GM19467 (cell line): Measurements from ENCODE around the gene TAF6.

Experiments used
- ATAC-seq: cut with Tn5 transposase; IDR thresholded peaks from one replicate; pipeline ENCODE4 v1.9.1; 2021; ENCODE audit warnings: mild to moderate bottlenecking, moderate library complexity; ENCODE audit not compliant: unreplicated experiment

The TAF6 gene

DNA sequence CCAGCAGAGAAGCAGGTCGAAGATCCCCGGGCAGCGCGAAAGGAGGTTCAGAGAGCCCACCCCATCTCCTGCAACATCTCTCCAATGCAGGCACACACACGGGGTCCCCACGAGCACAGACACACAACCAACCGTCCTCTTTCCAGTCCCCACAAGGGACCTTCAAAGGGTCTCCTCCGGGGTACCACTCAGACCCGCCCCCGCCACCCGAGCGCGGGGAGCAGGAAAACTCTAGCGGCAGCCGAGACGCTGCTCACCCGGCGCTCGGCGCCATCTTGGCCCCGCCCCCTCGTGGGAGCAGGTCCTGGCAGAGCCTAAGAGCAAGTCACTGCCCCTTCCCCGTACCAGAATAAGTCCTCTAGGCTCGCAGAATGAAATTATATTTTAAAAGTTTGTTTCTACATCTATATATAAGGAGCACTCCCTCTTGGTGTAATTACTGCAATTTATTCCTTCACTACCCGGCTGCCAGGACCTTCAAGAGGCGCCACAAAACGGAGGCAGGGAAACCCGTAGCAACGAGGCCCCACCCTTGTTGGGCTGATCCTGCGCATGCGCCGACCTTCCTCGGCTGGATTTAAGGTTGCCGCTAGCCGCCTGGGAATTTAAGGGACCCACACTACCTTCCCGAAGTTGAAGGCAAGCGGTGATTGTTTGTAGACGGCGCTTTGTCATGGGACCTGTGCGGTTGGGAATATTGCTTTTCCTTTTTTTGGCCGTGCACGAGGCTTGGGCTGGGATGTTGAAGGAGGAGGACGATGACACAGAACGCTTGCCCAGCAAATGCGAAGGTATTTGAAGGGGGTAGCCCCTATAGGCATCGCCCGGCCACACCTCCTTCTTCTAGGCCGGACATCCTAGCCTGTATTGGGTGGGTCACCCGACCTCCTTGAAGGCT lies at the start of gene TAF6, which contains the start of gene CNPY4:
TSS of gene TAF6 (minus strand) at position 287 of the 898 bp plus-strand sequence. CDS start 5,149 bp downstream, outside the sequence.
TSS of gene CNPY4 (plus strand) at position 563 of the 898 bp plus-strand sequence. CDS start at position 674, 111 bp downstream.
- ATAC-seq = peak; percentile 62

GRCh38 chr7:100167912-100168323 lies 48.8 kb upstream of the TAF6 start:
- no peak for ATAC-seq

GRCh38 chr7:100166970-100167911 lies 48.1 kb upstream of the TAF6 start:
- ATAC-seq = no peak

DNA sequence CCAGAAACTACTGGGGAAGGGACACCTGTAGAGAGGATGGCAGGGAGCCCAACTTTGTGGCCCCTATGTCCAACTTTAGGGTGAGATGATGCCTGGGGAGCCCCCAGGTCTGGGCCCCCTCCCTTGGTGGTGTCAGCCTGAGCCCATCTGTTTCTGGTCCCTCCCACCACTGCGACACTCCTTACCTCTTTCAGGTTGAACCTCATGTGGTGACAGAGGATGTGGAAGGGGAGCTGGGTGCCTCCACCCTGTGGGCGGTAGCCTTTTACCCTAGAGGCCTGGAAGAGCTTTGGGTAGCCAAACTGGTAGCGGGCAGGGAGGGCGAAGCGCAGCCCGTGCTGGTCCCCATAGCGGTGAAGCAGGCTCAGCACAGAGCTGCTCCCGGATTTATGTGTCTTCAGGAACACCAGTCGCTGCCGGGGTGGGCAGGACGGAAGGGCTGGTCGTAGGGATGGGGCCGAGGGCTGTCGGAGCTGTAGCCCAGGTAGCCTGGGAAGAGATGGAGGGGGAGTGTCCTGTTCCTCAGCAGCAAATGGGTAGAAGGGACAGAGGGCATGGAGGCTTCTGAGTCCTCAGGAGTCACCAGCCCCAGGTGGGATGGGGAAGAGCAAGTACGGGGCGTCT lies 47.3 kb upstream of the TAF6 start:
- ATAC-seq = no peak

- no peak for ATAC-seq
These were observed 44.7 kb upstream of the TAF6 start for GRCh38 chr7:100163871-100164270.

- no peak for ATAC-seq
These were observed 43.9 kb upstream of the TAF6 start for GRCh38 chr7:100163006-100163531.

GRCh38 chr7:100160067-100160466 lies 40.9 kb upstream of the TAF6 start:
- ATAC-seq = no peak

DNA sequence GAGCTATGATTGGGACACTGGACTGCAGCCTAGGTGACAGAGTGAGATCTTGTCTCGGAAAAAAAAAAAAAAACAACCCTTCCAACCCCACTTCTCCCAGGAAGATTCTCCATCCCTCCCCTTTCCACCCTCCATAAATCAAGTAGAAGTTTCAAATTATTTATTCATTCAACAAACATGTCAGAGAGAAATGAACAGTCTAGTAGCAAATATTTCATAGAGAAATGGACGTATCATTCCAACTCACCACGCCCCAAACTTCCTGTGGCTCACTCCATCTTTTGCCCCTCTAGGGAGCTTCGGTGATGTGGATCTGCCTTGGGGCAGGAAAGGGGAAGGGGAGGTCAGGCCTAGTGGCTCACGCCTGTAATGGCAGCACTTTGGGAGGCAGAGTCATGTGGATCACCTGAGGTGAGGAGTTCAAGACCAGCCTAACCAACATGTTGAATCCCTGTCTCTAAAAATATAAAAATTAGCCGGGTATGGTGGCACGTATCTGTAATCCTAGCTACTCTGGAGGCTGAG lies 40.0 kb upstream of the TAF6 start:
- ATAC-seq = no peak

DNA sequence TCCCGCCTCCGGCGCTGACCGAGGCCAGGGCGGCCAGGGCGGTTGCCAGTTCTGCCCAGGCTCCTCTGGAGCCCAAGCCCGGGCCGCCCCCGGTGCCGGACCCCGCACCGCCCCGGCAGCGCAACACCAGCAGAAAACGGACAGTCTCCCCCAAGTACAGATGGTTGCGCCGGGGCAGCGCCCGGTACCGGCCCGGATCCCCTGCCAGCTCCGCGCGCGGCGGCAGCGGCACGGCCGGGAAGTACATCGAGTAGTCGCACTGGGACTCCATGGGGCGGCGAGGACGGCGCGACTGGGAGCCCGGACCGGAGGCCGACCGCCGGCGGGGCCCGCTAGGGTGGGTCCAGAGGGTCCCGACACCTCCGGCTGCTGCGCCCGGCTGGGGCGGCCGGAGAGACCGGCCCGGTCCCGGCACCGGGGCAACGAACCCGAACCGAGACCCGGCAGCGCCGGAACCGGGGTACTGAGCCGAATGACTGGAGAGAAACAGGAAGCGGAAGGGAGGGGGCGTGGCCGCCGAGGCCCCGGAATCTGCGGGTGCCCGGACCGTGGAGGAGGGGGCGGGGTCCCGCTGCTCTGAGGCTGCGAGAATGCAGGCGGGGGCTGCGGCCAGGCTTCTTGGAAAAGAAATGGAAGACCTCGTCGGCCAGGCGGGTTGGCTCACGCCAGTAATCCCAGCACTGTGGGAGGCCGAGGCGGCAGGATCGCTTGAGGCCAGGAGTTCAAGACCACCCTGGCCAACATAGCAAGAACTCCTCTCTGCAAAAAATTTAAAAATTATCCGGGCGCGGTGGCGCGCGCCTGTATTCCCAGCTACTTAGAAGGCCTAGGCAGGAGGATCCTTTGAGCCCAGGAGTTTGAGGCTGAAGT lies 39.3 kb upstream of the TAF6 start, which contains the start of gene TRAPPC14:
TSS of gene TRAPPC14 (minus strand) at position 495 of the 870 bp plus-strand sequence. CDS start at position 271, 224 bp downstream.
- peak; percentile 76 for ATAC-seq

DNA sequence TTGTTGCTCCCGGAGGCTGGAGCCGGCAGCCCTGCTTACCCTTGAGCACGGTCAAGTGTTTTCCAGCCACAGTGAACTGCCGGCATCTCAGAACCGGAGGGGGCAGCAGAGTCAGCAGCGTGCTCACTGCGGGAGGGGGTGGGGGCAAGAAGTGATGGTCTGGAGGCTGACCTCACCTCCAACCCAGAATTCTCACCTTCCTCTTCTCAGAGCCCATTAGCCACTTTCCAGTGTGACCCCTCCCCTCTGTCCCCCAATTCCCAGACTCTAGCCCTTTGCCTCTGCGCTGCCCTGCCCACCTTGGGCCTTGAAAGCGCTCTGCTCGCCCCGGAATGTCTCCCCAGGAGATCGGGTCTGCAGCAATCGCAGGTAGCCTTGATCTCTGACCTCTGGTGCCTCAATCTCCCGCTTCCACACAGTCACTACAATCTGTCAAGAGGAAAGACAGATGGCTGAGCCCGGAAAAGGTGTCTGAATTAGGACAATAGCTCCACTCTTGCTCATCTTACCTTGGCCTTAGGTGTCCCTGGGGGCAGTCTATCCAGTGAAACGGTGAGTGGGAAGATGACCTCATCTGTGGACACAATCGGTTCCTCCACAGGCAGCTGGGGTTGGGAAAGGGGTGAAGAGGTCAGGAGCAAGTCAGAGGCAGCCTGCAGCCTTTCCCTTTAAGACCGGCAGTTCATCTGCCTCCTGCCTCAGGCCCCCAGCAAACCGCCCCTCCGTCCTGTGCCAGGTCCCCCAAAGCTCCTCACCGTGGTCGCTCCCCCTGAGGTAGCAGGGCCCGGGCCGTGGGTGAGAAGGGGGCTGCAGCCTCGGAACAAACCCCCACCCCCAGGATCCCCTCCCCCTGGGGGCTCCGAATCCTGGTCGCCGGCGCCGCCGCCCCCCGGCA lies 38.4 kb upstream of the TAF6 start:
- ATAC-seq = no peak

DNA sequence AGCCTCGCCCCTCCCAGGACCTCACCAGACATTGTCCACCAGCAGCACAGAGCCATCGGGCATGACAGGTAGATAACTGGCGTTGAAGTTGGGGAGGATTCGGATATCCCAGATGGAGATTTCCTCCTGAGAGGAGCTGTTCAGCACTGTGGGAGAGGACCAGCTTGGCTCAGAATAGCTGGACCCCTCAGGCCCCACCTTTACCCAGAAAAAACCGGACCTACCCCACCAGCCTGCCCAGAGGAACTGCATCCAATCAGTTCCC lies 37.8 kb upstream of the TAF6 start:
- no peak for ATAC-seq

GRCh38 chr7:100156331-100157068 lies 37.3 kb upstream of the TAF6 start:
- no peak for ATAC-seq

DNA sequence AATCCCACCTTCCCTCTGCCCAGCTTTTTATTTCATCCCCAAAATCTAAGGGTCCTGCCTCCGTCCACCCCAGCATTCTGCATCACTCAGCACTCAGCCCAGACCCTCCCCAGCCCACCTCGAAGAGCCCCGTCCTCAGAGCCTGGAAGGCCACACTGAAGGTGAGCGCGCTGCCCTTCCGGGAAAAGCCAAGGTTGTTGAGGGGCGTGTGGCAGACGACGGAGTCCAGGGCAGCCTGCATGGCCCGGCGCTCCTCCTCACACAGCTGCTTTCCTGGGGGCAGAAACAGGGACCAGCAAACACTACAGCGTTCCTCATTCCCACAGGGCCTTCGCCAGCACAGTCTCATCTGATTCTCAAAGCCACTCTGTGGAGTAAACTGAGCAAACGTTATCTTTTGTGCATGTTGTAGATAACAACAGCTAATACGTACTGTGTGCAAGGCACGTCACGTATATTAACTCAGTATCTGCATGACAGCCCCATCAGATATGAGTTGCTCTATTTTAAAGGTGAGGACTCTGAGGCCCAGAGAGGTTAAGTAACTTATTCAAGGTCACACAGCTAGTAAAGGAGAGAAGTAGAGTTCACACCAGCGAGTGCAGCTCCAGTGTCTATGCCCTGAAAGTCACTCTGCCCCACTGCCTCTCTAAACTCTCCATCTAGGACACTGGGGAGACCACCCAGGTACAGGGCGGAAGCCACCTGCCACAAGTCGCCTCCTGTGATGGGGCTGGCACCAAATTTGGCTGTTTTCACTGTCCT lies 36.6 kb upstream of the TAF6 start:
- no peak for ATAC-seq

- no peak for ATAC-seq
These were observed 35.7 kb upstream of the TAF6 start for GRCh38 chr7:100154651-100155491.

DNA sequence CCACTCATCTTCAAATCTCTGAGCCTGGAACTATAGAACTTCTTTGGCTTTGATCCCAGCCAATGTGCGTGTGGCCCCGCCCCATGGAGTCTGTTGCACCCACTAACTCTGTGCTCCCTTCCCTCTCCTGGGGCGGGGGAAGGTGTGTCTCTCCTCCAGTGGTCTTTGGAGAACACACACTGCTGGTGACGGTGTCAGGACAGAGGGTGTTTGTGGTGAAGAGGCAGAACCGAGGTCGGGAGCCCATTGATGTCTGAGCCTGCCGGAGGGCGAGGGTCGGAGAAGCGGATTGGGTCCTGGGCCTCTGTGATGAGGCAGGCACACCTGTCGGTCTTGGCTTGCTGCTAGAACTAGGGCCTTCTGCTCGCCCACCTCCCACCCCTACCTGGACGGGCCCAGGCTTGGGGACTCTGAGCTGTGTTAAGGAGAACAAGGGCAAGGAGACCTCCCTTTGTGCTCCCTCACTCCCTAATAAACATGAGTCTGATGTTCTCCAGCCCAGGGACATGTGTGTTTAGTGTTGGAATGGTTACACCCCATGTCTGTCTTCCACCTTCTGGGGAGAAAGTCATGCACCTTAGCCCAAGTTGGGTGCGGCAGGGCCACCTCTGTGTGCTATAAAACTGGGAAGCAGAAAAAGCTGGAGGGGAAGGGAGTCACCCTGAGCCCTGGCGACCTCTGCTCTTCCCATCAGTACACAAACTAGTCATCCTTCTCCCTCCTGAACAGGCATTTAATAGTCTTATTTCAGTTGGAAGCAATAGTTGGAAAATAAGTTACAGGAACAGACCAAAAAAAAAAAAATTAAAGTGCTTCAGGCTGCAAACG lies 34.8 kb upstream of the TAF6 start:
- no peak for ATAC-seq
